Astrocyte (in vitro differentiated cells and primary cell): ENCODE measurements around the gene TSPAN19.

Experiments
- EZH2 ChIP-seq: IDR thresholded peaks from 2 replicates; pipeline ENCODE4 v1.6.1; 2012; ENCODE audit warnings: mild to moderate bottlenecking, low read length, inconsistent platforms; ENCODE audit not compliant: insufficient read depth
- TF ChIP-seq, protein P1 (sequence below): IDR thresholded peaks from 2 replicates; pipeline ENCODE4 v1.5.1; 2011; ENCODE audit warnings: low read depth, mild to moderate bottlenecking, inconsistent platforms, low read length, moderate library complexity; ENCODE audit not compliant: insufficient read depth

DNA sequence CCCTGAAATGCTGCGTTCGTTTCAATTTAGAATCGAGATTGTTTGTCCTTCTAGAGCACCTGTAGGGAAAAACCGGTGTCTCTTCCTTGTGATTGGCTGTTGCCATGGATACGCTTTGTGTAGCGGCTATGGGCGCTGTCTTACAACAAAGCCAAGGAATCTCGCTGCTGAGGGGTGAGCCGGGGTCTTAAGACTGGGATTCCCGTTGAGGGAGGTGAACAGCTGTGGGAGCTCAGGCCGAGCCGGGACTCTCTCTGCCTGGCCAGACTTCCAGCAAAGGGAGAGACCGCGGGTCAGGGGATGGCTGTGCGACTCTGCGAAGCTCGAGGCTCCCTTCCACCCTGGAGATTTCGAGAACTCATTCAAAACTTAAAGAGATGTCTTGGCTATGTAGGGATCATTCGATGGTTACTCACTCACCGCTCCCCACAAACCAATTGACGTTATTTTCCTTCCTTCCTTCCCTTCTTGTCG lies at the start of gene TSPAN19, which contains the start of gene LRRIQ1:
- TF ChIP-seq, protein P1, sequence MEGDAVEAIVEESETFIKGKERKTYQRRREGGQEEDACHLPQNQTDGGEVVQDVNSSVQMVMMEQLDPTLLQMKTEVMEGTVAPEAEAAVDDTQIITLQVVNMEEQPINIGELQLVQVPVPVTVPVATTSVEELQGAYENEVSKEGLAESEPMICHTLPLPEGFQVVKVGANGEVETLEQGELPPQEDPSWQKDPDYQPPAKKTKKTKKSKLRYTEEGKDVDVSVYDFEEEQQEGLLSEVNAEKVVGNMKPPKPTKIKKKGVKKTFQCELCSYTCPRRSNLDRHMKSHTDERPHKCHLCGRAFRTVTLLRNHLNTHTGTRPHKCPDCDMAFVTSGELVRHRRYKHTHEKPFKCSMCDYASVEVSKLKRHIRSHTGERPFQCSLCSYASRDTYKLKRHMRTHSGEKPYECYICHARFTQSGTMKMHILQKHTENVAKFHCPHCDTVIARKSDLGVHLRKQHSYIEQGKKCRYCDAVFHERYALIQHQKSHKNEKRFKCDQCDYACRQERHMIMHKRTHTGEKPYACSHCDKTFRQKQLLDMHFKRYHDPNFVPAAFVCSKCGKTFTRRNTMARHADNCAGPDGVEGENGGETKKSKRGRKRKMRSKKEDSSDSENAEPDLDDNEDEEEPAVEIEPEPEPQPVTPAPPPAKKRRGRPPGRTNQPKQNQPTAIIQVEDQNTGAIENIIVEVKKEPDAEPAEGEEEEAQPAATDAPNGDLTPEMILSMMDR, result no peak
- no peak for TF ChIP-seq EZH2
